Occipital lobe (tissue), 2 donors: ENCODE data around the gene POLR1B. TPM values are rescaled to one million over a fixed set of nuclear protein-coding genes. Genes with fewer than 3 reads are reported as not detected.
A peak's percentile ranks its signal among the peaks of the same experiment; 100 is the strongest.
"Not testable (repeated sequence)": the region's sequence is repeated elsewhere in the genome, so short reads cannot be mapped to it uniquely, and the experiment has no call there.

Experiments used
- DNase-seq: peaks from one replicate; lab custom pipeline; 2025; lab: John Stamatoyannopoulos, UW
- total RNA-seq: library from RNA; depleted of rRNA; stranded (reverse); fragments of >200 nt; gene quantifications from one replicate; pipeline ENCODE4 v1.2.3, GENCODE V29; 2014

POLR1B gene, protein sequence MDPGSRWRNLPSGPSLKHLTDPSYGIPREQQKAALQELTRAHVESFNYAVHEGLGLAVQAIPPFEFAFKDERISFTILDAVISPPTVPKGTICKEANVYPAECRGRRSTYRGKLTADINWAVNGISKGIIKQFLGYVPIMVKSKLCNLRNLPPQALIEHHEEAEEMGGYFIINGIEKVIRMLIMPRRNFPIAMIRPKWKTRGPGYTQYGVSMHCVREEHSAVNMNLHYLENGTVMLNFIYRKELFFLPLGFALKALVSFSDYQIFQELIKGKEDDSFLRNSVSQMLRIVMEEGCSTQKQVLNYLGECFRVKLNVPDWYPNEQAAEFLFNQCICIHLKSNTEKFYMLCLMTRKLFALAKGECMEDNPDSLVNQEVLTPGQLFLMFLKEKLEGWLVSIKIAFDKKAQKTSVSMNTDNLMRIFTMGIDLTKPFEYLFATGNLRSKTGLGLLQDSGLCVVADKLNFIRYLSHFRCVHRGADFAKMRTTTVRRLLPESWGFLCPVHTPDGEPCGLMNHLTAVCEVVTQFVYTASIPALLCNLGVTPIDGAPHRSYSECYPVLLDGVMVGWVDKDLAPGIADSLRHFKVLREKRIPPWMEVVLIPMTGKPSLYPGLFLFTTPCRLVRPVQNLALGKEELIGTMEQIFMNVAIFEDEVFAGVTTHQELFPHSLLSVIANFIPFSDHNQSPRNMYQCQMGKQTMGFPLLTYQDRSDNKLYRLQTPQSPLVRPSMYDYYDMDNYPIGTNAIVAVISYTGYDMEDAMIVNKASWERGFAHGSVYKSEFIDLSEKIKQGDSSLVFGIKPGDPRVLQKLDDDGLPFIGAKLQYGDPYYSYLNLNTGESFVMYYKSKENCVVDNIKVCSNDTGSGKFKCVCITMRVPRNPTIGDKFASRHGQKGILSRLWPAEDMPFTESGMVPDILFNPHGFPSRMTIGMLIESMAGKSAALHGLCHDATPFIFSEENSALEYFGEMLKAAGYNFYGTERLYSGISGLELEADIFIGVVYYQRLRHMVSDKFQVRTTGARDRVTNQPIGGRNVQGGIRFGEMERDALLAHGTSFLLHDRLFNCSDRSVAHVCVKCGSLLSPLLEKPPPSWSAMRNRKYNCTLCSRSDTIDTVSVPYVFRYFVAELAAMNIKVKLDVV
- 31.5 TPM for total RNA-seq

DNA sequence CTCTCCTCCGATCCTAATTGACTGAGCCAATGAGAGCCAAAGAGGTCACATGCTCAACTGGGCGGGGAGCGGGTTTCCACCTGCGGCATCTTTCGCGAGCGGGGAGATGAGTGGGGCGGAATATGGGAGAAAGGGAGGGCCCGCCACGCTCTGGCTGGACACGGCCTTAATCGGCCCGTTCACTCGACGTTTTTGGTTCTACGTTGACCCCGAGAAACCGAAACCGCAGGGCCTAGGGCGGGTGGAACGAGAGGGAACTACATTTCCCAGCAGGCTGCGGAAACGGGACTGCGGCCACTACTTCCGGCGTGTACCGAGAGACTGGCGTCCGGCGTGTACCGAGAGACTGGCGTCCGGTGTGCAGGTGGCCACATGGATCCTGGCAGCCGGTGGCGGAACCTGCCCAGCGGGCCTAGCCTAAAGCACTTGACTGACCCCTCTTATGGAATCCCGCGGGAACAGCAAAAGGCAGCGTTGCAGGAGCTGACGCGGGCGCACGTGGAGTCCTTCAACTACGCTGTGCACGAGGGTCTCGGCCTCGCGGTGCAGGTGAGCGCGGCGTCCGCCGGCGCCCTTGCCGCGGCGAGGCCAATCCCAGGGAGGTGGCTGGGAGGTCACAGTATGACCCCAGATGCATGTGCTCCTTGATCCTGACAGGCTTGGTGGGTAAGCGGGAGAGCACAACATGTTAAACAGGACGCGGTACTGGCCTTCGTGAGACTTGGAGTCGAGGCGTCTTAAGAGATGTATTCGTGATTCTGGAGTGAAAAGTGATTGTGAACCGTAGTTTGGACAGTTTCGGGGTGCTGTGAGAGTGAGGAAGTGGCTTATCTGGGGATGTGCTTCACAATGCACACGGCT is at the start of gene POLR1B:
TSS of gene POLR1B (plus strand) at position 343 of the 861 bp plus-strand sequence. CDS start at position 373, 30 bp downstream.
- DNase-seq, result peak; percentile 89

DNA sequence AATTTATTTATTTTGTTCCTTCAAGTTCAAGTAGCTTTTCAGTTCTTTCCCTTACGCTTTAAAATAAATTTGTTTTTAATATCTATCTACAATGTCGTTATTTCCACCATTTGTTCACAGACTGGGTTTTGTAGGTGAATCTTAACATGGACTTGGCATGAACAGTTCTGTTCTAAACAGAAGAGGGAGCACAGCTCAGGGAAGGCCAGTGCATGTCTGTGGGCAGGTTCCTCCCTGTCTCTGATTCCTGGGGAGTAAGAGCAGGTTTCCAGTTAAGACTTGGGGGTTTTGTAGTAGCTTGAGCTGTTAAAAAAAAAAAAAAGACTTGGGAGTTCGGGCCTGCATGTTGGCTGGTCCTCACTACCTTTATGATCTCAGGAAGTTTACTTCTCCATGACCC is 49.2 kb upstream of the POLR1B start:
- DNase-seq, result no peak

DNA sequence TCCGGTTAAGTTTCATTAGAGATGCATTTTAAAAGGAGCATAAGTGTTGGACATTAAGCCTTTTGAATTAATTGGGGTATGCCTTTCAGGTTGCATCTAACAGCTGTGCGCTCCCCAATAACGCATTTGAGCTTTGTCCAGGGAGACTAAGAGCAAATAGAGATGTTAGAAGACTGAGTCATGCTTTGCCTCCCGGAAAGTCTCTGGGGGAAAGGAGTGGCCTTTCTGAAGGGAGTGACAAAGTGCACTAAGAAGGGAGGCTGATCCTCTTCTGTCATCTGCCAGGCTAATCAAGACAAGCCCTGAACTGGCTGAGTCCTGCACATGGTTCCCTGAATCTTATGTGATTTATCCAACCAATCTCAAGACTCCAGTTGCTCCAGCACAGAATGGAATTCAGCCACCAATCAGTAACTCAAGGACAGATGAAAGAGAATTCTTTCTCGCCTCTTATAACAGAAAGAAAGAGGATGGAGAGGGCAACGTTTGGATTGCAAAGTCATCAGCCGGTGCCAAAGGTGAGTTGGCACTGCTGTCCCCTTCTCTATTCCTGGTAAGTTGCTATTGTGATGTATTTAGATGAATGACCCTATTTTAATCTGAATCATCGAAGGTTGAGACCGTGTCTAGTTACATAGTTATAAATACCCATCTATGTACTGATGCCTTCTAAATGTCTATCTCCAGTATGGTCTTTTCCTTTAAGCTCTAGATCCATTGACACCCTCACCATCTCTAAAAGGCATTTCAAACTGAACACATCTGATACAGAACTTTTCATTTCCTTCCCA is 48.2 kb upstream of the POLR1B start:
- DNase-seq, result no peak

DNA sequence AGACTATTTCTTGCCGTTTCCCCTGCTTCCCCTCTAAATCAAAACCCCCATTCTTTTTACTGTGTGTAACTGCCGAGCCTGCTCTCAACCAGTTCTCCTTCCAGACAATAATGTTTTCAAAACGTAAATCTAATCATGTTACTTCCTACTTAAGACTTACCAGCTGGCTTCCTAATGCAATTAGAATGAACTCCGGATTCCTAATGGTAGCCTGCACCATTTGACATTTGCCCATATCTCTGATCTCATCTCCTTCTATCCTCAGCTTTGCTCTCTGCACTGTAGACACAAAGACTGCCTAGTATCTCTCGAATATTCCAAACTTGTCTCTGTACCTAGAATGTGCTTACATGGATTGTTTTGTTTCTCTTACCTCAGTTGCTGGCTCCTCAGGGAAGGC is 47.4 kb upstream of the POLR1B start:
- no peak for DNase-seq

DNA sequence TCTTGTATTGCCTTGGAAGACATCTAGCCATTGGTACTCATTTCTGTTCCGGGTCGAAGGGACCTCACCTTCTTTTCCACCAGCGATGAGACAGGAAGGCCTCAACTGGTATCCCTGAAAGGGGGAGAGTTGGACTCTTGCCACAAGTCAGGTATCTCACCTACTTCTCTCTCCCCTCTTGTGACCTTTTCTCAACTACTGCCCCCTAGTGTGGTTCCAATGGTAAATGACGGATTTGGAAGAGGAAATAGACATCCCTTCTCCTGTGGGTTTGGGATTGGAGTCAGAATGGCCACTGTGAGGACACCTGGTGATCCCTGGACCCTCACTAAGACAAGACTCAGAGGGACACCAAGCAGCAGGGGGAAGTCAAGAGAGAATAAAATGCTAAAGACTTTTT is 46.4 kb upstream of the POLR1B start:
- not testable (repeated sequence) for DNase-seq

DNA sequence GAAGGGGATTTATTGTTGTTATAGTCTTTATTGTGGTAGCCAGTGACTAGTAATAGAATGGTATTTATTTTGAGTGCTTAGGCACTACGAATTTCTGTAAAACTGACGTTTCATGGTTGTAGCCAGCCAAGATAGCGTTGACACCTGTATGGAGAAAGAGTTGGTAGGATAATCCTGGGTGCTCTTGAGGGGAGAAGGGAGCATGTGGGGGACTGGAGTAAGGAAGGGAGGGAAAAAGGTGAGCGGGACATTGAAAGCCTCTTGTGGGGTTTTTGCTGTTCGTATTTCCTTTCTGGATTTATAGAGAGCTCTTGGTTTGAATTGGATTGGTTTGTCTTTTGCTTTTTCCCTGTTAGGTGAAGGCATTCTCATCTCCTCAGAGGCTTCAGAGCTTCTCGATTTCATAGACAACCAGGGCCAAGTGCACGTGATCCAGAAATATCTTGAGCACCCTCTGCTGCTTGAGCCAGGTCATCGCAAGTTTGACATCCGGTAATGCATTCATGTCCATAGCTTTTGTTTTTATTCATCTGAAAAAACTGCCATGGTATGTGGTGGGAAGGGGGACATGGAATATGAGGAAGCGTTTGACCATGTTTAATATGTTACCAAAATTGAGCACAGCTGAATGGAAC is 41.3 kb upstream of the POLR1B start:
- not testable (repeated sequence) for DNase-seq

DNA sequence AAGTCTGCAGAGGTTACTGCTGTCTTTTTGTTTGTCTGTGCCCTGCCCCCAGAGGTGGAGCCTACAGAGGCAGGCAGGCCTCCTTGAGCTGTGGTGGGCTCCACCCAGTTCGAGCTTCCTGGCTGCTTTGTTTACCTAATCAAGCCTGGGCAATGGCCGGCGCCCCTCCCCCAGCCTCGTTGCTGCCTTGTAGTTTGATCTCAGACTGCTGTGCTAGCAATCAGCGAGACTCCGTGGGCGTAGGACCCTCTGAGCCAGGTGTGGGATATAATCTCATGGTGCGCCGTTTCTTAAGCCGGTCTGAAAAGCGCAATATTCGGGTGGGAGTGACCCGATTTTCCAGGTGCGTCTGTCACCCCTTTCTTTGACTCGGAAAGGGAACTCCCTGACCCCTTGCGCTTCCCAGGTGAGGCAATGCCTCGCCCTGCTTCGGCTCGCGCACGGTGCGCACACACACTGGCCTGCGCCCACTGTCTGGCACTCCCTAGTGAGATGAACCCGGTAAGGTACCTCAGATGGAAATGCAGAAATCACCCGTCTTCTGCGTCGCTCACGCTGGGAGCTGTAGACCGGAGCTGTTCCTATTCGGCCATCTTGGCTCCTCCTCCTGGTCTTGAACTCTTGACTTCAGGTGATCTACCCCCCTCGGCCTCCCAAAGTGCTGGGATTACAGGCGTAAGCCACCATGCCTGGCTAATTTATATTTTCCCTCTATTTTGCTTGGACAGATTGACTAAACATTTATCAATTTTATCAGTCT is 32.8 kb upstream of the POLR1B start:
- not testable (repeated sequence) for DNase-seq

DNA sequence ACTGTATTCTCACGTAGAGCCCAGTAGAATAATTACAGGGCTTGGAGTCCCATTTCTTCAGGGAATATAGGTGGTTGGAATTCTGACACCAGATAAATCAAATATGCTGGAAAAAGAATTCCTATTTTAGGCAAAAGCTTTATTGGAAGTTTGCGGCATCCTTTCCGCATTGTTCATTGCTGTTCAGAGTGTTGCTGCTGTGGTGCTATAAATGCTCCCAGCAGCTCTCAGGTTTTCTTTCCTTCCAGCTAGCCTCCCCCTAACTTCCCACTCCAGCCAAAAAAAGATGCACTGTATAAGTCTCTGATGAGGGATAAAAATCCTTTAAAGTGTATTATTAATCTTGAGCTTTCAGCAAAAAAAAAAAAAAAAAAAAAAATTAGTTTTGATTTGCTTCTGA is 25.5 kb upstream of the POLR1B start:
- no peak for DNase-seq

DNA sequence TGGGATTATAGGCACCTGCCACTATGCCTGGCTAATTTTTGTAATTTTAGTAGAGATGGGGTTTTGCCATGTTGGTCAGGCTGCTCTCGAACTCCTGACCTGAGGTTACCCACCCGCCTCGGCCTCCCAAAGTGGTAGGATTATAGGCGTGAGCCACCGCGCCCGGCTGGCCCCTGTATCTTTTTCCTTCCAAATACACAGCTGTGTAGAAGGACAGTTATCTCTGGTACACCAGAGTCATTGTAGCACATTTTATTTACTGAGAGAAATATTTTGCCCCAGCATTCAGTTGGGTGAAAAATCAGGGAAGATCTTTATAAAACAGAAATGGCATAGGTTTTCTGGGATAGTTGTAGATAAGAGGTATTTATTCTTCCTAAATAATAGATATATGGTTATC is 23.5 kb upstream of the POLR1B start:
- DNase-seq, result no peak

DNA sequence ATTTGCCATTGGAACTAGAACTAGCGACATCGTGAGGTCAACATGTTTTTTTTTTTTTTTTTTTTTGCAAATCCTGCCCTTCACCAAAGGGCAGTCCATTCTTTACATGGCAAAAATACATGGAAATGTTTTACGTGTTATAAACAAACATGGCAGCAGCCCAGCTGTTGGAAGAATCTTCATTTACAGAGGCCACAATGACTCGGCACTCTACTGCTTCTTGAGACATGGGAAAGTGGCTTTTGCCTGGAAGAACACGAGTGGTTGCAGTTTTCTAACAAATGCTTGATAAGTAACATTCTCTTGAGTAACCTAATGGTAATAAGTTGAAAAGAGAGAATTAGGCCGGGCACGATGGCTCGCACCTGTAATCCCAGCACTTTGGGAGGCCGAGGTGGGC is 22.8 kb upstream of the POLR1B start:
- DNase-seq, result no peak

DNA sequence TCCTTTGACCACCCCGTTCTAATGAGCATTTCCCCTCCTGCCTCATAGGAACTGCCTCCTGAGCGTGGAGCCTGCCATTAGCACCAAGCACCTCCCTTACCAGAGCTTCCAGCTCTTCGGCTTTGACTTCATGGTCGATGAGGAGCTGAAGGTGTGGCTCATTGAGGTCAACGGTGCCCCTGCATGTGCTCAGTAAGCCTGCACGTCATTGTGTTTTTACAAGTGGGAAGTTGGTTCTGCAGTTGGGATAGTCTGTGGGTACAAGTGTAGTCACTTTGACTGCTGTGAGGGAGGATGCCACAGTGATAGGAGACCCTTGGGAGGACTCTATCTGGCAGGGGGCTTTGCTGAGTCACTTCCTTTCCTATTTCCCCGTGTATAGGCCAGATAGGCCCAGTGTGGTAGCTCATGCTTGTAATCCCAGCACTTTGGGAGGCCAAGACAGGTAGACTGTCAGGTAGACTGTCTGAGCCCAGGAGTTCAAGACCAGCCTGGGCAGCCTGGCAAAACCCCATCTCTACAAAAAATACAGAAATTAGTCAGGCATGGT is 22.0 kb upstream of the POLR1B start:
- DNase-seq, result no peak

DNA sequence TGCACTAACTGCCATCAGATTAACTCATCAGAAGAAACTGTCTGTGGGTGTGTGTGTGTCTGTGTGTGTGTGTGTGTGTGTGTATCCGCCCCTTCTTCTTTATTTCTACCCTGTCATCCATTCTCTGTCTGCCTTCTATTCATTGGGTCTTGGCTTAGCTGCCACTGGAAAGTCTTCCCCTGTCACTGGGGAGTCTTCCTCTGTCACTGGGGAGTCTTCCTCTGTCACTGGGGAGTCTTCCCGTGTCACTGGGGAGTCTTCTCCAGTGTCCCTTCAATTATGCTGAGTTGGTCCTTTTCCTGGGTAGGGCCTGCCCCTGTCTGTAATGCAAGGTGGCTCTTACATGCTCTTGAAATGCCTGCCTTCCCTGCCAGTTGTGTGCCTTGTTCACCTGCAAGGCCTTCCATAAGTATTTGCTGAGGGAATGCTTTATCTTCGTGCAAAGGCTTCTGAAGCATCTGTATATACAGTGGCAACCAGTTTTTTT is 18.9 kb upstream of the POLR1B start:
- DNase-seq, result no peak

DNA sequence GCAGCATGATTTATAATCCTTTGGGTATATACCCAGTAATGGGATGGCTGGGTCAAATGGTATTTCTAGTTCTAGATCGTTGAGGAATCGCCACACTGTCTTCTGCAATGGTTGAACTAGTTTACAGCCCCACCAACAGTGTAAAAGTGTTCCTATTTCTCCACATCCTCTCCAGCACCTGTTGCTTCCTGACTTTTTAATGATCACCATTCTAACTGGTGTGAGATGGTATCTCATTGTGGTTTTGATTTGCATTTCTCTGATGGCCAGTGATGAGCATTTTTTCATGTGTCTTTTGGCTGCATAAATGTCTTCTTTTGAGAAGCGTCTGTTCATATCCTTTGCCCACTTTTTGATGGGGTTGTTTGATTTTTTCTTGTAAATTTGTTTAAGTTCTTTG is 18.0 kb upstream of the POLR1B start:
- not testable (repeated sequence) for DNase-seq

DNA sequence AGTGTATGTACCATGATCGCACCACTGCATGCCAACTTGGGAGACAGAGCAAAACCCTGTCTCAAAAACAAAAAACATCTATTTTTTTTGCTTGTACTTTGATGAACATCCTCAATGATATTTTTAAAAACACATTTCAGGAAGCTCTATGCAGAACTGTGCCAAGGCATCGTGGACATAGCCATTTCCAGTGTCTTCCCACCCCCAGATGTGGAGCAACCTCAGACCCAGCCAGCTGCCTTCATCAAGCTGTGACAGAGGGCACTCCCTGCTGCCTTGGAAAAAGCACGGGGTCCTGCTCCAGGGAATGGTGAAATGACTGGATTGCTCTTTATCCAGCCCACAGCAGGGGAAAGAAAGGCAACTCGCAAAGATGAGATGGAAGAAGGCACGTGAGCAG is 13.7 kb upstream of the POLR1B start:
- DNase-seq, result no peak

DNA sequence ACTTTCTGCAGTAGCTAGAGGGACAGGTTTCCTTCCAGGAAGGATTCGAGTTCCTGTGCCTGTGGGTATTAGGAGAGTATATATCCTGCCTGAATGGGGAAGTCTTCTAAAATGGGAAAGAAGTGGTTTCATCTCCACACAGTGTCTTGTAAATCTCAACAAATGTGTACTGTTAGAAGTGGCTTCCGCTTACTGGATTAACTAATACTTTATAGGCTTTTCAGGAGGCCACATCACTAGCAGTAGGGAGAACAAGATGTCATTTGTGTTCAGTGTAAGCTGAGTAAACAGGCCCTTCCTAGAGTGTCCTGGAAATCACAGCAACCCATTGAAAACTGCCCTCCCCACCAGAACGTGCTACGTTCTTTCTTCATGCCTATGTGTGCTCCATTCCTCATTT is 12.5 kb upstream of the POLR1B start:
- DNase-seq, result no peak

DNA sequence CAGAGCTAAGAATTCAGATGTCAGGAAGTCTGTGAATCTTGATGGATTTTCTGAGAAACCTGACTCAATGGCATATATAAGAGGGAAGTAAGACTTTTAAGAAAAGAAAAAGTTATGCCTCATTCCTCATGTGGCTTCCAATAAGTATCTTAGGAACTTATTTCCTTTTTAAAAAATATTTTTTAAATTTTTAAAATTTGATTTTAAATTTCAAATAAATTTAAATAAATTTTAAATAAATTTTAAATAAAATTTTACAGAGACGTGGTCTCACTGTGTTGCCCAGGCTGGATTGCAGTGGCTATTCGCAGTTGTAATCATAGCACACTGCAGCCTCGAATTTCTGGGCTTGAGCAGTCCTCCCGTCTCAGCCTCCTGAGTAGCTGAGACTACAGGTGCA is 11.5 kb upstream of the POLR1B start:
- DNase-seq, result no peak

DNA sequence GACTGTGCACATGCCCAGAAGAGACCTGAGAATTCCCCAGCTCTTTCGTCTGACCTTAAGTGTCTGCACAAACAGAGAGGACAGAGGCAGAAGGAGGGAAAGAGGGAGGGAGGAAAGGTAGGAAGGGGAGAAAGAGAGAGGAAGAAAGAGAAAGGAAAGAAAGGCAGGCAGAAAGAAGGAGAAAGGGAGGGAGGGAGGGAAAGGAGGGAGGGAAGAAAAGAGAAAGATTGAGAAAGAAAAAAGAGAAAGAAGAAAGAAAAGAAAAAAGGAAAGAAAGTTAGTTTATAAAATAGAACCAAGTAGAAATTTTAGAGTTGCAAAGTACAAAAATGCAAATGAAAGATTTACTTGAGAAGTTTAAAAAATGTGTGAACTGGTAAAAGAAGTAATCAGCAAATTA is 7.4 kb upstream of the POLR1B start:
- no peak for DNase-seq

DNA sequence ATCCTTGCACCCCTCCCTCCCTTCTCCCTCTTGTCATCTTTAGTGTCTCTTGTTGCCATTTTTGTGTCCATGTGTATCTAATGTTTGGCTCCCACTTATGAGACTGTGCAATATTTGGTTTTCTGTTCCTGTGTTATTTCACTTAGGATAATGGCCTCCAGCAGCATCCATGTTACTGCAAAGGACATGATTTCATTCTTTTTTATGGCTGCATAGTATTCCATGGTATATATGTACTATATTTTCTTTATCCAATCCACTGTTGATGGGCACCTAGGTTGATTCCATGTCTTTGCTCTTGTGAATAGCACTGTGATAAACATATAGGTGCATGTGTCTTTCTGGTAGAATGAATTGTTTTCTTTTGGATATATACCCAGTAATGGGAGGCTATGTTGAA is 5.6 kb upstream of the POLR1B start:
- DNase-seq, result not testable (repeated sequence)

DNA sequence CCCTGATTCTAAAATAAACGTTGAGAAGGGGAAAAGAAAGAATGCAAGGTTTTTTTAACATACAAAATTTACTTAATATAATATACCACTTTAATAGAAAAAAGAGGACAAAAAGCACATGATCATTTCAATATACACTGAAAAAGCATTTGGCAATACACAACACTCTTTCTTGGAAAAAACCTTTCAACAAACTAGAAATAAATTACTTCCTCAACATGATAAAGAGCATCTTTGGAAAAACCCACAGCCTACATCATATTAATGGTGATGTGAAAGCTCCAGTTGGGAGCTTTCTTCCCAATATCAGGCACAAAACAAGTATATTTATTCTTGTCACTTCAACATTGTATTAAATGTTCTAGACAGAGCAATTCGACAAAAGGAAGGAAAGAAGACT is 3.0 kb upstream of the POLR1B start:
- DNase-seq, result no peak
